GM12874 (cell line): ENCODE data around the gene FSIP2.

Experiments
- CTCF ChIP-seq: IDR thresholded peaks from 2 replicates; pipeline ENCODE4 v1.5.1; 2011; ENCODE audit warnings: low read depth, mild to moderate bottlenecking, control low read depth, low read length, moderate library complexity; ENCODE audit not compliant: insufficient read depth

The FSIP2 gene

GRCh38 chr2:185787227-185788145, 48.9 kb downstream of the FSIP2 start:
- no peak for TF ChIP-seq CTCF

GRCh38 chr2:185790361-185790760, 51.8 kb downstream of the FSIP2 start:
- TF ChIP-seq CTCF: no peak

GRCh38 chr2:185793532-185794345, 55.1 kb downstream of the FSIP2 start:
- TF ChIP-seq CTCF: no peak

GRCh38 chr2:185796758-185797157, 58.2 kb downstream of the FSIP2 start:
- TF ChIP-seq CTCF: no peak

- no peak for TF ChIP-seq CTCF
These were observed 64.3 kb downstream of the FSIP2 start for GRCh38 chr2:185802926-185803325.

- TF ChIP-seq CTCF: no peak
These were observed 68.2 kb downstream of the FSIP2 start for GRCh38 chr2:185806783-185807182.

- TF ChIP-seq CTCF: no peak
These were observed 68.7 kb downstream of the FSIP2 start for GRCh38 chr2:185807351-185807750.
